Suppressor macrophage treated with lipopolysaccharide for 4 hours (primary cell): ENCODE data around the gene TNFRSF1A.

Experiments used
- DNase-seq: peaks from one replicate; pipeline ENCODE4 v3.0.0-alpha.2; 2020

Gene TNFRSF1A

GRCh38 chr12:6341417-6342139 lies at the start of gene TNFRSF1A:
Gene TNFRSF1A (minus strand): TSS chr12:6342076. CDS start chr12:6341814, 262 bp downstream.
- peak; percentile 81 for DNase-seq

DNA sequence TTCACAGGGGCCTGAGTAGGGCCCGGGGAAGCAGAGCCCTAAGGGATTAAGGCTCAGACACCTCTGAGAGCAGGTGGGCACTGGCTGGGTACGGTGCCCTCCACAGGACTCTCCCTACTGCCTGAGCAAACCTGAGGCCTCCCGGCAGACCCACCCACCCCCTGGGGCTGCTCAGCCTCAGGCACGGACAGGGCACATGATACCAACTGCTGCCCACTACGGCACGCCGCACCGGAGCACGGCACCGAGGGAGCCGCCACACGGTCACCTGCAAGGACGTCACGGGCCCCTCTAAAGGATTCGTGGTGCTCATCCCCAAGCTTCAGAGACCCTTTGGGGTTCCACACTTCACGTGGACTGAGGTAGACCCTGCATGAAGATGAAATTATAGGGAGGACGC lies 49.1 kb upstream of the TNFRSF1A start:
- no peak for DNase-seq

DNA sequence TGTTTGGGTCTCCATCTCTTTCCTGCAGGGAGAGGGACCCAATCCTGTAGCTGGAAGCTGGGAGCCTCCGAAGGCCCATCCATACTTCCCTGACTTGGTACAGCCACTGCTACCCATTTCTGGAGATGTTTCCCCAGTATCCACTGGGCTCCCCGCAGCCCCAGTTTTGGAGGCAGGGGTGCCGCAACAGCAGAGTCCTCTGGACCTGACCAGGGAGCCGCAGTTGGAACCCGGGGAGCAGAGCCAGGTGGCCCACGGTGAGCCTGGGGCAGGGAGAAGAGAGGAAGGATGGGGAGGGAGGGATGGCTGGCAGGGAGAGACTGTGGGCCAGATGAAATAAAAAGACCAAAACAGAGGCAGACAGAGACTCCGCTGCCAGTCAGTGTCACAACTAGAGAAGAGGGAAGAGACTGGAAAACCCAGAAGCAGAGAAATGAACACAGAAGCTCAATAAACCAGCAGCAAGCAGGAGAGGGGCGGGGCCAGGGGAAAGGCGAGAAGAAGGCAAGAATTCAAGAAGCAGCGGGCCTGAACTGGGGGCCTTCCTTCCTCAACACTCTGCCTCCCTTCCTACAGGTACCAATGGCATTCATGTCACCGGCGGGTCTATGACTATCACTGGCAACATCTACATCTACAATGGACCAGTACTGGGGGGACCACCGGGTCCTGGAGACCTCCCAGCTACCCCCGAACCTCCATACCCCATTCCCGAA lies 48.4 kb upstream of the TNFRSF1A start:
- DNase-seq = no peak

GRCh38 chr12:6387541-6387940 lies 45.7 kb upstream of the TNFRSF1A start:
- no peak for DNase-seq

GRCh38 chr12:6386491-6386890 lies 44.6 kb upstream of the TNFRSF1A start:
- peak; percentile 61 for DNase-seq

DNA sequence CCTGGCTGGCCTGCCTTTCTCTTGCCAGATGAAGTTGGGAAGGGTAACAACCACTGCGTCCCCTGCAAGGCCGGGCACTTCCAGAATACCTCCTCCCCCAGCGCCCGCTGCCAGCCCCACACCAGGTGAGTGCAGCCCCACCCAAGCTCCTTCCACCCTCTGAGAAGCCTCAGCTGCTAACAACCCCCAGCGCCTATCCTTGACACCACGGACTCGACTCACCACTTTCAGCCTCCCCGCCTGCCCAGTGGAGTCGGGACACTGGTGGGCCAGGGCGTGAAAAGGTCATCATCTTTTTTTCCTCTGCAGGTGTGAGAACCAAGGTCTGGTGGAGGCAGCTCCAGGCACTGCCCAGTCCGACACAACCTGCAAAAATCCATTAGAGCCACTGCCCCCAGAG lies 44.2 kb upstream of the TNFRSF1A start:
- no peak for DNase-seq

DNA sequence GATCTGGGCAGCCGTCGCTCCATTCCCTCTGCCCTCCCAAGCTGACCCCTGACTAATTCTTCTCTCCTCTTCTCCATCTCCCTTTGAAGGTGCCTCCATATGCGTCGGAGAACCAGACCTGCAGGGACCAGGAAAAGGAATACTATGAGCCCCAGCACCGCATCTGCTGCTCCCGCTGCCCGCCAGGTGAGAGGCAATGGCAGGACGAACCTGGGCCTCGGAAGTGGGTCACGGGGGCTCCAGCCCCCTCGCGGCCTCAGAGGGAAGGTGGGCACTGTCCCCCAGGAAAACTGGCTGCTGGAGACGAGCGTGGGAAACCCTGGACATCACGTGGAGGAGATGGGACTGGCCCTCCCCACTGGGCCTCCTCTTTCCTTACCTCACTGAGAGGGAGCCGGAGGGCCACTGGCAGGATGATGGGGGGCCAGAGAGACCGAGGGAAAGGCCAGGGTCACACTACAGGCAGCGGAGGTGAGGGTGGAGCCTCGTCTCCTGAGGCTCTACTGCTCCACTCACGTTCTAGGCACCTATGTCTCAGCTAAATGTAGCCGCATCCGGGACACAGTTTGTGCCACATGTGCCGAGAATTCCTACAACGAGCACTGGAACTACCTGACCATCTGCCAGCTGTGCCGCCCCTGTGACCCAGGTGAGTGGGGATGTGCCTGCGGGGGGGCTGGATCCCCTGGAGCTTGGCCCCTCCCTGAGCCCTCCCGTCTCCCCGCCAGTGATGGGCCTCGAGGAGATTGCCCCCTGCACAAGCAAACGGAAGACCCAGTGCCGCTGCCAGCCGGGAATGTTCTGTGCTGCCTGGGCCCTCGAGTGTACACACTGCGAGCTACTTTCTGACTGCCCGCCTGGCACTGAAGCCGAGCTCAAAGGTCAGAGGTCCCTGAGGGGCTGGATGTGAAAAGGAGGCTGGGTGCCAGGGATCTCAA lies 42.9 kb upstream of the TNFRSF1A start:
- no peak for DNase-seq

GRCh38 chr12:6383572-6384498 lies 42.0 kb upstream of the TNFRSF1A start, which contains the start of gene LTBR:
Gene LTBR (plus strand): TSS chr12:6384162. CDS start chr12:6384359, 197 bp downstream.
- peak; percentile 98 for DNase-seq

- DNase-seq = no peak
These were observed 41.1 kb upstream of the TNFRSF1A start for GRCh38 chr12:6382982-6383381.

- no peak for DNase-seq
These were observed 40.5 kb upstream of the TNFRSF1A start for GRCh38 chr12:6382371-6382770.

DNA sequence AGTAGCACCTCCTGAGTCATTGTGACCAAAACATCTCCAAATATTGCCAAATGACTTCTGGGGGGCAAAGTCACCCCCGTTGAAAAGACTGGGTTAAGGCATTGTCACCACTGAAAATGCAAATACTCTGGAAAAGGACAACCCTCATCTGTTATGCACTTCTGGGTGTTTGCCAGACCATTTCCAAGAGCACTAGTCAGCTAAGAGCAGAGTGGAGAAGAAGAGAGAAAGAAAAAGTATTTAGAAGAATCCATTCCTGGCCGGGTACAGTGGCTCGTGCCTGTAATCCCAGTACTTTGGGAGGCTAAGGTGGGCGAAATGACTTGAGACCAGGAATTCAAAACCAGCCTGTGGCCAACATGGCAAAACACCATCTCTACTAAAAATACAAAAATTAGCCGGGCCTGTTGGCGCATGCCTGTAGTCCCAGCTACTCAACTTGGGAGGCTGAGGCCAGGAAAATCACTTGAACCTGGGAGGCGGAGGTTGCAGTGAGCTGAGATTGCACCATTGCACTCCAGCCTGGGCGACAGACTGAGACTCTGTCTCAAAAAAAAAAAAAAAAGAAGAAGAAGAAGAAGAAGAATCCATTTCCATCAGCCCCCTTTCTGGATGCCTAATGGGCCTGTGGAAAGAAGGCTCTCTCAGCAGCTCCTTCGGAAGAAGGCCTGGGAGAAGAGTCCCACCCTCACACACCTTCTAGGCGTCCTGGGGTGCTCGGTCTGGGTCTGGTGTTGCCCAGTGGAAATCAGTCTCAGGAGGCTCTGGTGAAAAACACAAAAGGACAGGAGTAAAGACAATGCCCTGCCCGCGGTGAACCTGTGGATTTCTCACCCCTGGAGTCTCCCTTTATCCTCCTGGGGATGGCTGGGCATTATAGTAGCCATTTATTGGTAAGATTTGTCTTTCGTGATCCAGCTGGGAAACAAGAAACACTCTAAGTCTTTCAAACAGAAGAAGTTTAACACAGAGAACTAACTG lies 38.6 kb upstream of the TNFRSF1A start:
- DNase-seq = no peak

- peak; percentile 49 for DNase-seq
These were observed 37.0 kb upstream of the TNFRSF1A start for GRCh38 chr12:6378709-6379472.

GRCh38 chr12:6377667-6377994 lies 35.8 kb upstream of the TNFRSF1A start:
- DNase-seq = no peak

GRCh38 chr12:6376870-6377666 lies 35.2 kb upstream of the TNFRSF1A start:
- no peak for DNase-seq

DNA sequence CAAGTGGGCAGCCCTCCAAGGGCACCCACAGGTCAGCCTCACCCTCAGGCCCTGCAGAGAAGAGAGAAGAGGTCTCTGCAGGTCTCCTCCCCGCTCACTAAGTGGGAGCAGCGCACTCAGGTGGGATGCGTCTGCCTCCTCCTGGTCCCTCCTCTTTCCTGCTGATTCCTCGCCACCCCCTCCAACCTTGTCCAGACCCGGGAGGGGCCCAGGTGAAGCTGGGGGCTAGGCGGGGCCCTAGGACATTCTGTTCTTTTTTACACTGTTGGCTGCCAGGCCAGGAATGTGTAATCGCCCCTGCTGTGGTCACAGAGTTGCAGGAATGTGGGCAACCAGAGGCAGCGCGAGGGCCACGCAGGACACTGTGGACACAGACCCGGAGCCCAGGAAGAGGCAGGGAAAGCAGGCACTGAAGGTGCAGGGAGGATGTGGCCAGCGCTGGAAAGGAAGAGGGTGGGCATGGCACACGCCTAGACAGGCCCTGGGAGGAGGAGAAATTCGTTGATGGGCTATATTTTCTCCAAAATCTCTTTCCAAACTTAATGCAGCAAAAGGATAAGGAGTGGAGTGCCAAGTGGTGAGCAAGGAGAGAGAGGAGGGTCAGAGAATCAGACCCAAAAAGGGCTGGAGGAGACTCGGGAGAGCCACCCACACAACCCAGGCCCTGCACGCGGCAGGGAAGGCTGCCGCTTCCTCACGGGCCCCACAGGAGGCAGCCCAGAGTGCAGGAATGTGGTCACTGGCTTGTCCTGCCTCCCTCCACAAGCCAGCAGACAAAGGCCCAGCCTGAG lies 34.4 kb upstream of the TNFRSF1A start:
- peak; percentile 48 for DNase-seq

DNA sequence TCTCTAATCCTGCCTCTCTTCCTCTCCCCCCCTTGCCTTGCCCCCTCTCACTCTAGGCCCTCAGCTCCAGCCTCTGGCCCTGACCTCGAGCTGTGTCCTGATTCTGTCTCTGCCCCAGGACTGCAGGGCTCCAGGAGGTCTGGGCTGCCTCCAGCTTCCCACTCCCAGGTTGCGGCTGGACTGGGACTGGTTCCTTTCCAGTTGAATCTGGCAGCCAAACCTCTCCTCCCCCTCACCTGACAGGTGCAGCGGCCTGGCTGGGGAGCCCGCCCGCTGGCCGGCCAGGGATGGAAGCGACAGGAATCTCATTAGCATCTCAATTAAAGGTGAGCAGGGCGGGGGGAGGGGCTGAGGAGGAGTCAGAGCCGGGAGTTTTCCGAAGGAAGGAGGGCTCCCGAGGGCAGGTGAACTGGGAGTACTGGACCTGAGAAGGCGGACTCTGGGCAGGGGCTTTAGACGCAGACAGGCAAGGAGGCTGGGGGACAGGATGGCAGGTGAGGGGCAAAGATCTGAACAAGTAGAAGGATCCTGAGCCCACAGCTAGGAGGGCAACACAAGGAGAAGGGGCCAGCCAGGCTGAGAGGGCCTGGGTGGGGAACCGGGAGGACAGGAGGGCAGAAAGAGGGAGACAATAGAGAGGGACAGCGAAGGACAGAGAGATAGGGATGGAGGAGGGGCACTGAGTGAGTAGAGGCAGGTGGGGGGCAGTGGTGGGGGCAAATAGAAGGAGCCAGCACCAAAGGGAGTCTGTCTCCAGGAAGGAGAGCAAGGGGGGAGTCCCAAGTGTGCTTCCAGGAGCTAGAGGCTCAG lies 33.6 kb upstream of the TNFRSF1A start, which contains the start of gene SCNN1A:
SCNN1A (minus strand) TSS at position 295 of the 810 bp plus-strand sequence. CDS start 780 bp downstream, outside the sequence.
- DNase-seq = no peak

GRCh38 chr12:6374786-6375160 lies 32.9 kb upstream of the TNFRSF1A start:
- no peak for DNase-seq
